Endothelial cell (in vitro differentiated cells): ENCODE results near the gene ZNF618. TPM values are rescaled to one million over a fixed set of nuclear protein-coding genes. Genes with fewer than 3 reads are reported as not detected.

Source experiments
- DNase-seq: peaks from one replicate; pipeline ENCODE4 v3.0.0; 2021; ENCODE audit warnings: low spot score
- H3K27ac Mint-ChIP-seq: one replicate; pipeline ENCODE4 v1.8.0; 2021; ENCODE audit warnings: mixed read lengths, inconsistent platforms; ENCODE audit not compliant: unreplicated experiment
- H3K27me3 Mint-ChIP-seq: one replicate; pipeline ENCODE4 v1.8.0; 2021; ENCODE audit warnings: mild to moderate bottlenecking, moderate library complexity, mixed read lengths, inconsistent platforms; ENCODE audit not compliant: unreplicated experiment
- H3K36me3 Mint-ChIP-seq: one replicate; pipeline ENCODE4 v1.8.0; 2021; ENCODE audit warnings: mild to moderate bottlenecking, low read depth, mixed read lengths, inconsistent platforms; ENCODE audit not compliant: unreplicated experiment
- H3K4me1 Mint-ChIP-seq: one replicate; pipeline ENCODE4 v1.8.0; 2021; ENCODE audit warnings: mild to moderate bottlenecking, mixed read lengths, inconsistent platforms; ENCODE audit not compliant: unreplicated experiment
- H3K4me3 Mint-ChIP-seq: one replicate; pipeline ENCODE4 v1.8.0; 2021; ENCODE audit warnings: mild to moderate bottlenecking, mixed read lengths, inconsistent platforms; ENCODE audit not compliant: unreplicated experiment
- H3K9me3 Mint-ChIP-seq: one replicate; pipeline ENCODE4 v1.8.0; 2021; ENCODE audit warnings: mixed read lengths, inconsistent platforms; ENCODE audit not compliant: unreplicated experiment
- CTCF ChIP-seq: fragments of 200-600 bp; sonication (generic); IDR thresholded peaks from one replicate; pipeline ENCODE4 v1.5.0; 2021; ENCODE audit warnings: antibody characterized with exemption; ENCODE audit not compliant: unreplicated experiment
- total RNA-seq: library from RNA; stranded (reverse); fragmentation: NEBNext Ultra II Directional; extraction: Animal tissue kit (Norgen Biotek cat#: 25700); gene quantifications from one replicate; pipeline ENCODE4 v1.2.1, GENCODE V29; 2021; ENCODE audit not compliant: unreplicated experiment

ZNF618 gene
- total RNA-seq, 1 donor from 2014 or later = 35.0 TPM

DNA sequence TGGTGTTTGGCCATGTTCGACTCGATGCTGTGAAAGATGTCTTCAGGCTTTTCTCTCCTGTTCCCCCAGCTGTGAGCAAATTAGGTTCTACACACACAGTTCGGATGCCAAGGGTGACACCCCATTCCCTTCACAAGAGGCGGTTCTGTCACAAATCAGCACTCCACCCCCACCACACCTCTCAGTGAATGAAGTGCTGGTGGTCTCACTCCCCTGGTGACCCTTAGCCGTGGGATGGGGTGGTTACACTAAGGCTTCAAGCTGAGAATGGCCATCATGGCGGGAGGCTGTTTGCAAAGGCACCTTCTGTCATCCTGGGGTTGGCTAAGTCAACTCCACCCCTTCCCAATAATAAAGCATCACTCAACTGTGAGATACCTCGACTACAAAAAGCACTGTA is 175.6 kb downstream of the ZNF618 start:
- Mint-ChIP-seq H3K4me3 (no peak overlapping the region), H3K36me3 (peaks cover 32% of the 10 kb centered on the region), H3K27ac (no peak overlapping the region), H3K9me3 (no peaks in the 10 kb centered on the region), H3K27me3 (peaks cover 6% of the 10 kb centered on the region), H3K4me1 (no peaks in the 10 kb centered on the region)
- no peak for DNase-seq
- TF ChIP-seq CTCF = no peak

DNA sequence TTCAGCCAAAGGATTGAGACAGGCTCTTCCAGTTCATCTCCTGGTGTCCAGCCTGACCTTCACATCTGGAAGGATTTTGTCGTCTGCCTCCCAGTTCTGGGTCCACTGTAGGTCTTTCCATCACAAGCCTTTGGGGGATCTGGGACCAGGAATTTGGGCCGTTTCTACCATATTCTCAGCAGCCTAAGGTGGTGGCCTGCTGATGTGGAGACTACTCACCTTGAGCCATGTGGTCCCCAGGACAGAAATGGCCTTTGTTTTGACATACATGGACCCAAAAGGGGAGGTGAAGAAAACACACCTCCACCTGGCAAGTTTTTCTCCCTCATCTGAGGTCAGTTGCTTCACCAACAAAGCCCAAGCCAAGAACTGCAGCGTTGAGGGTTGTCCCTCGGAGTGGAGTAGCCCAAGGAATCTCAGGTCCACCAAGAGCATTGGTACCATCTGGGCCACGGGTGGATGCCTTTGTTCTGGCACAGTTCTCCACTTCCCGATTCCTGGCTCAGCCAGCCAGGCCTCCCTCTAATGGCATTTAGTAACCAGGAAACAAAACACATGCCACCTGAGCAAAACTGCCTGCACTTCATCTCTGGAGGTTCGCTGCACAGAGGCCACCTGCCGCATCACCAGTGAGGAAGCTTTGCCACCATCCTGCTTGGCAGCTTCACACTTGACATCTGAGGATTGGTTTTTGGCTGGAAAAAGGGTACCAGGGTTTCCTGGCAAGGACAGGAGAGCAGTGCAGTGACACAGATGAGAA is 177.3 kb downstream of the ZNF618 start:
- Mint-ChIP-seq H3K27ac (no peak overlapping the region), H3K36me3 (peaks cover 27% of the 10 kb centered on the region)

DNA sequence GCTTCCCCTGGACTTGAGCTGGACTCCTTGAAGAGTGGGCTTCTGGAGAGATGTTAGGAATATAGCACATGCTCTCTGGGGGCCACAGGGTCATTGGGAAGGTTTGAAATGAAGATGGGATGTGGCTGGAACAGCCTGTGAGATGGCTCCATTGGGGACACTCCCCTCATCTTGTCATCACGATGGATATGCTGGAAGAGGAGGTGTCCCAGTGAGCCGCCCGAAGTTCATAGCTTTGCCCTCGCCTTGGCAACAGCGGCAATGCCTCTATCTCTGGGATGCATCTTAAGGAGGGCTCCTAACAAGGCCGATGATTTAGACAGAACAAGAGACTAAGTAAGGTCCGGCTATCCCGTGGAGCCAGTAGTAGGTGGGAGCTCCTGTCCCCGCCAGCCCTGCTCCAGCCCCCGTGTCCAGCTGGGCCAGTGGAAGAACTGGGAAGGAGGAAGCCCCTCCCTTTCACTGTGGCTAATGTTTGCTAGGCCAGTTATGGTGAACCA is 178.1 kb downstream of the ZNF618 start:
- DNase-seq = no peak
- no peak overlapping the region for H3K27ac Mint-ChIP-seq
- H3K9me3 Mint-ChIP-seq = no peaks in the 10 kb centered on the region
- H3K36me3 Mint-ChIP-seq = peaks cover 26% of the 10 kb centered on the region
- peaks cover 6% of the 10 kb centered on the region for H3K27me3 Mint-ChIP-seq
- no peak for TF ChIP-seq CTCF
- H3K4me3 Mint-ChIP-seq = no peak overlapping the region
- H3K4me1 Mint-ChIP-seq = peaks cover 5% of the 10 kb centered on the region

More for the DNA sequence above, 177.3 kb downstream of the ZNF618 start:
- peaks cover under 1% of the 10 kb centered on the region for H3K4me1 Mint-ChIP-seq
- no peak overlapping the region for H3K4me3 Mint-ChIP-seq
- no peak for TF ChIP-seq CTCF
- no peak for DNase-seq
- H3K27me3 Mint-ChIP-seq = peaks cover 4% of the 10 kb centered on the region
- no peaks in the 10 kb centered on the region for H3K9me3 Mint-ChIP-seq

DNA sequence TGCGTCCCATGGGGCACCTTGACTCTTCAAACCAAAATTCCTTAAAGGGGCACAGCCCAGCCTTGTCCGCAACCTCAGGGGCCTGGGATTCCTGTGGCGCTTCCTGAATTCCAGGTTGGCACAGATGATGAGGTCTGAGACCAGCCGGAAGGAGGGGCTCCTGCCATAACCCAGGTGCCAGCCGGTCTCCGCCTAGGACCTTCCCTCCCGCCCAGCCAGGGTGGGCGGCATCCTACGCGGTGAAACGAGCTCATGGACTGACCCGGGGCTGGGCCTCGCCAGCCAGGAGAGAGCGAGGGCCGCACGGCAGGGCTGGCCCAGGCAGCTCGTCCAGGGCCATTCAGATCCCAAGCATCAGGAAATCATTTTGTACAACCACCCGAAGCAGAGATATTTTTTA is 179.0 kb downstream of the ZNF618 start:
- no peak for TF ChIP-seq CTCF
- Mint-ChIP-seq H3K4me3 (no peak overlapping the region), H3K36me3 (peaks cover 20% of the 10 kb centered on the region), H3K27ac (no peak overlapping the region), H3K4me1 (peaks cover 5% of the 10 kb centered on the region), H3K9me3 (no peaks in the 10 kb centered on the region), H3K27me3 (peaks cover 6% of the 10 kb centered on the region)
- DNase-seq = no peak

- no peak for DNase-seq
Measured at GRCh38 chr9:114055894-114056293, 179.8 kb downstream of the ZNF618 start.

More at GRCh38 chr9:114055894-114056293, 179.8 kb downstream of the ZNF618 start:
- peaks cover 6% of the 10 kb centered on the region for H3K27me3 Mint-ChIP-seq
- no peaks in the 10 kb centered on the region for H3K9me3 Mint-ChIP-seq
- peaks cover 12% of the 10 kb centered on the region for H3K36me3 Mint-ChIP-seq
- TF ChIP-seq CTCF = no peak
- H3K27ac Mint-ChIP-seq = no peak overlapping the region
- no peak overlapping the region for H3K4me3 Mint-ChIP-seq
- H3K4me1 Mint-ChIP-seq = peaks cover 5% of the 10 kb centered on the region
